Right ventricle myocardium inferior (tissue), 1 donor: ENCODE data around the gene CCNQ. TPM values are rescaled to one million over a fixed set of nuclear protein-coding genes. Genes with fewer than 3 reads are reported as not detected.

ENCODE experiments used
- total RNA-seq: library from RNA; stranded (reverse); fragmentation: NEBNext Ultra II Directional; extraction: Animal tissue kit (Norgen Biotek cat#: 25700); gene quantifications from one replicate; pipeline ENCODE4 v1.2.1, GENCODE V29; 2021
- donor health status: DM: no; HTN: yes; CAD: no; lungs with severe emphysema.

CCNQ gene
- total RNA-seq, 1 donor from 2014 or later: 42.6 TPM

Other genes starting within 250 kb of the CCNQ start
- not detected for gene PNMA6E, start 197.8 kb downstream of the CCNQ start, total RNA-seq
- gene ZFP92, start 187.7 kb downstream of the CCNQ start, total RNA-seq: 0.65 TPM
- gene TREX2, start 153.1 kb downstream of the CCNQ start, total RNA-seq: not detected
- 18.5 TPM for gene HAUS7, start 128.6 kb downstream of the CCNQ start, total RNA-seq
- gene BGN, start 104.2 kb downstream of the CCNQ start, total RNA-seq: 42.2 TPM
- gene ATP2B3, start 81.5 kb downstream of the CCNQ start, total RNA-seq: not detected
- gene DUSP9, start 48.1 kb upstream of the CCNQ start, total RNA-seq: 0.19 TPM
- 11.3 TPM for gene PNCK, start 74.7 kb upstream of the CCNQ start, total RNA-seq
- gene SLC6A8, start 88.8 kb upstream of the CCNQ start, total RNA-seq: 178 TPM
- 98.5 TPM for gene BCAP31, start 125.2 kb upstream of the CCNQ start, total RNA-seq
- gene ABCD1, start 125.7 kb upstream of the CCNQ start, total RNA-seq: 16.4 TPM
- gene PLXNB3, start 165.1 kb upstream of the CCNQ start, total RNA-seq: 2.3 TPM
- gene SRPK3, start 181.9 kb upstream of the CCNQ start, total RNA-seq: 43.3 TPM
- 78.7 TPM for gene IDH3G, start 195.2 kb upstream of the CCNQ start, total RNA-seq
- gene SSR4, start 195.5 kb upstream of the CCNQ start, total RNA-seq: 150 TPM
- gene PDZD4, start 231.4 kb upstream of the CCNQ start, total RNA-seq: 2.8 TPM